HepG2 (cell line): ENCODE measurements around the gene COL5A2. TPM values are rescaled to one million over a fixed set of nuclear protein-coding genes. Genes with fewer than 3 reads are reported as not detected.

ENCODE experiments used
- ATAC-seq: fragments of 200-7000 bp; cut with Tn5 transposase; 3 replicates; pipeline ENCODE4 v1.9.1; 2020; ENCODE audit warnings: mild to moderate bottlenecking, moderate library complexity
- BruUV-seq: library from RNA; stranded (reverse); fragments of 400-500 nt; replicated peaks from 2 replicates; lab custom pipeline; 2021; lab: Mats Ljungman, UMichigan
- CTCF ChIA-PET: fragments of 300-600 bp; formaldehyde crosslinking; extraction: SDS; loops from one replicate; lab custom pipeline; 2021; ENCODE audit warnings: low total read pairs, inconsistent platforms, low intra/inter-chr PET ratio; lab: Yijun Ruan, JAX
- POLR2A ChIA-PET: fragments of 350-600 bp; sonication (Branson Sonifier 250); formaldehyde crosslinking; loops from one replicate; lab custom pipeline; 2020; ENCODE audit warnings: antibody characterized with exemption, inconsistent platforms; lab: Yijun Ruan, JAX
- DNase-seq: peaks from one replicate; pipeline ENCODE4 v3.0.0-alpha.2; 2015; ENCODE audit warnings: low spot score
- FAIRE-seq: peaks from 3 replicates; lab custom pipeline; 2011; peaks lifted over from hg19 to GRCh38; lab: Jason Lieb, UNC
- H2AFZ ChIP-seq: one replicate; pipeline ENCODE4 v1.6.1; 2011; ENCODE audit warnings: low read length, inconsistent platforms
- H3K27ac ChIP-seq: fragments of 300-600 bp; 3 replicates; pipeline ENCODE4 v1.8.0; 2011; ENCODE audit warnings: mixed run types, mild to moderate bottlenecking, mixed read lengths, low read length, inconsistent platforms; ENCODE audit not compliant: insufficient read depth; ENCODE audit errors: extremely low read length
- H3K27me3 ChIP-seq, 2 experiments: fragments of 200-600 bp in 1 of 2; 2 replicates in 1 of 2; 3 replicates in 1 of 2; pipeline versions ENCODE4 v1.6.0 to v1.8.0; 2011; ENCODE audit warnings: low read length in 2 of 2, mild to moderate bottlenecking in 2 of 2, moderate library complexity in 2 of 2, inconsistent platforms in 1 of 2; ENCODE audit not compliant: insufficient read depth in 2 of 2, control insufficient read depth in 1 of 2
- H3K36me3 ChIP-seq, 2 experiments: fragments of 200-600 bp in 1 of 2; replicated peaks in 1 of 2; 2 replicates in 1 of 2; 3 replicates in 1 of 2; pipeline versions ENCODE4 v1.5.1 to v1.8.0; 2011; ENCODE audit warnings: low read length in 2 of 2, inconsistent platforms in 1 of 2; ENCODE audit not compliant: insufficient read depth in 2 of 2, control insufficient read depth in 1 of 2
- H3K4me1 ChIP-seq: 2 replicates; pipeline ENCODE4 v1.5.1; 2012; ENCODE audit warnings: low read length, inconsistent platforms; ENCODE audit not compliant: insufficient read depth
- H3K4me2 ChIP-seq: 2 replicates; pipeline ENCODE4 v1.6.0; 2011; ENCODE audit warnings: low read depth, low read length, inconsistent platforms
- H3K4me3 ChIP-seq, 3 experiments: fragments of 200-600 bp in 1 of 3; sonication (generic), shearing (Covaris generic) in 1 of 3; replicated peaks in 1 of 3; 2 replicates each; pipeline ENCODE4 v1.5.1; 2011 to 2016; ENCODE audit warnings: low read length in 3 of 3, inconsistent platforms in 2 of 3, low read depth in 2 of 3, mild to moderate bottlenecking in 2 of 3, control low read depth in 1 of 3, mixed read lengths in 1 of 3; ENCODE audit not compliant: insufficient read depth in 1 of 3
- H3K79me2 ChIP-seq: one replicate; pipeline ENCODE4 v1.6.1; 2011; ENCODE audit warnings: low read length, inconsistent platforms; ENCODE audit not compliant: insufficient read depth
- H3K9ac ChIP-seq: 2 replicates; pipeline ENCODE4 v1.6.0; 2011; ENCODE audit warnings: mild to moderate bottlenecking, low read depth, low read length, inconsistent platforms; ENCODE audit not compliant: insufficient read depth
- H3K9me3 ChIP-seq: 2 replicates; pipeline ENCODE4 v1.5.1; 2012; ENCODE audit warnings: mild to moderate bottlenecking, low read length
- H4K20me1 ChIP-seq: 2 replicates; pipeline ENCODE4 v1.6.0; 2011; ENCODE audit warnings: inconsistent platforms, mild to moderate bottlenecking, low read length, moderate library complexity; ENCODE audit not compliant: insufficient read depth
- CHD4 ChIP-seq: fragments of 200-600 bp; sonication (generic); IDR thresholded peaks from 2 replicates; pipeline ENCODE4 v1.7.0; 2017; ENCODE audit warnings: mild to moderate bottlenecking, low read length, borderline replicate concordance
- IKZF5 ChIP-seq: IDR thresholded peaks from 2 replicates; pipeline ENCODE4 v1.6.1; 2018; ENCODE audit warnings: missing genetic modification reagents, mild to moderate bottlenecking, missing compliant biosample characterization
- PAWR ChIP-seq: sonication (generic); formaldehyde crosslinking; IDR thresholded peaks from 2 replicates; pipeline ENCODE4 v1.4.0; 2020; ENCODE audit warnings: missing genetic modification reagents, mild to moderate bottlenecking, borderline replicate concordance
- PBX3 ChIP-seq: sonication (generic); formaldehyde crosslinking; IDR thresholded peaks from 2 replicates; pipeline ENCODE4 v1.8.1; 2023; ENCODE audit warnings: missing genetic modification reagents, inconsistent platforms, borderline replicate concordance
- PITX1 ChIP-seq: sonication (generic); formaldehyde crosslinking; IDR thresholded peaks from 2 replicates; pipeline ENCODE4 v1.5.1; 2020; ENCODE audit warnings: mild to moderate bottlenecking, missing genetic modification reagents
- PLRG1 ChIP-seq: fragments of 450-650 bp; conservative IDR thresholded peaks from 2 replicates; pipeline ENCODE4 v1.6.1; 2016
- RARG ChIP-seq: sonication (generic); formaldehyde crosslinking; IDR thresholded peaks from 2 replicates; pipeline ENCODE4 v1.4.0; 2020; ENCODE audit warnings: low read depth, mild to moderate bottlenecking, missing genetic modification reagents
- SIX1 ChIP-seq: sonication (generic); formaldehyde crosslinking; IDR thresholded peaks from 2 replicates; pipeline ENCODE4 v1.4.0; 2020; ENCODE audit warnings: missing genetic modification reagents, borderline replicate concordance
- TAF1 ChIP-seq: sonication (generic); formaldehyde crosslinking; IDR thresholded peaks from 2 replicates; pipeline ENCODE4 v1.4.0; 2020; ENCODE audit warnings: missing genetic modification reagents
- TCF7 ChIP-seq: sonication (generic); IDR thresholded peaks from 2 replicates; pipeline ENCODE4 v1.6.1; 2016; ENCODE audit warnings: antibody characterized with exemption, low read depth
- THAP8 ChIP-seq: sonication (generic); formaldehyde crosslinking; IDR thresholded peaks from 2 replicates; pipeline ENCODE4 v1.5.1; 2020; ENCODE audit warnings: missing genetic modification reagents, mild to moderate bottlenecking, borderline replicate concordance
- ZFP36L1 ChIP-seq: sonication (generic); formaldehyde crosslinking; IDR thresholded peaks from 2 replicates; pipeline ENCODE4 v1.8.0; 2022; ENCODE audit warnings: mild to moderate bottlenecking, missing genetic modification reagents, moderate library complexity
- ZNF557 ChIP-seq: sonication (generic); formaldehyde crosslinking; IDR thresholded peaks from 2 replicates; pipeline ENCODE4 v1.4.0; 2020; ENCODE audit warnings: missing genetic modification reagents
- ZNF691 ChIP-seq: sonication (generic); formaldehyde crosslinking; IDR thresholded peaks from 2 replicates; pipeline ENCODE4 v1.4.0; 2020; ENCODE audit warnings: missing genetic modification reagents, low read depth, mild to moderate bottlenecking, borderline replicate concordance
- ZNF761 ChIP-seq: sonication (generic); formaldehyde crosslinking; conservative IDR thresholded peaks from 2 replicates; pipeline ENCODE4 v1.4.0; 2020; ENCODE audit warnings: mild to moderate bottlenecking, missing genetic modification reagents
- WGBS: methylation state at CpG from one replicate; pipeline ENCODE4 v1.1.6; 2017; ENCODE audit warnings: low lambda C conversion rate; 5-methylcytosine and 5-hydroxymethylcytosine counted together
- in situ Hi-C: cut with HindIII; loops from 2 replicates; pipeline ENCODE4 v1.10.0; 2017; ENCODE audit warnings: low pct_unique_long_range_greater_than_20kb; ENCODE audit not compliant: extremely low pct_ligation_motif_present
- intact Hi-C: fragments of 100-400 bp; cut with micrococcal nuclease; formaldehyde crosslinking; loops from one replicate; pipeline ENCODE4 v1.10.0; 2022; ENCODE audit not compliant: unreplicated experiment
- polyA plus RNA-seq, 8 experiments: library from polyadenylated mRNA; depleted of rRNA in 3 of 8; stranded (reverse) in 7 of 8; unstranded in 1 of 8; fragments of >200 nt; fragmentation: Illumina TruSeq in 4 of 8; extraction: Trizol in 4 of 8; gene quantifications; 2 replicates each; pipeline versions ENCODE4 v1.2.1 to v1.2.3, GENCODE V29; 2011 to 2016; ENCODE audit warnings: low read depth in 4 of 8, missing spikeins in 1 of 8, mixed read lengths in 1 of 8; ENCODE audit not compliant: insufficient read depth in 1 of 8
- total RNA-seq, 5 experiments: library from RNA; depleted of rRNA; stranded (reverse); fragments of >200 nt; fragmentation: Illumina TruSeq; extraction: Trizol; gene quantifications; 2 replicates each; pipeline ENCODE4 v1.2.3, GENCODE V29; 2016; ENCODE audit warnings: low read depth in 1 of 5
- TF ChIP-seq, protein P1 (sequence below): IDR thresholded peaks from 2 replicates; pipeline ENCODE4 v1.6.1; 2016; ENCODE audit warnings: missing compliant biosample characterization, missing genetic modification reagents, borderline replicate concordance
- TF ChIP-seq, protein P2 (sequence below): sonication (generic); formaldehyde crosslinking; IDR thresholded peaks from 2 replicates; pipeline ENCODE4 v1.5.0; 2020; ENCODE audit warnings: mild to moderate bottlenecking, missing genetic modification reagents

The COL5A2 gene
- total and polyA plus RNA-seq, 2 of the 13 experiments (the other 11 are each of a cell fraction or from before 2014, with no cell fraction given) = 0.83 to 1.5 TPM

- H2AFZ ChIP-seq = no peak overlapping the region
These were observed 50.6 kb downstream of the COL5A2 start for GRCh38 chr2:189128970-189129369.

More at GRCh38 chr2:189128970-189129369, 50.6 kb downstream of the COL5A2 start:
- Histone ChIP-seq H3K4me3 (no peak overlapping the region), H3K4me1 (no peaks in the 10 kb centered on the region), H3K9ac (no peak overlapping the region), H3K9me3 (no peaks in the 10 kb centered on the region), H3K36me3 (no peaks in the 10 kb centered on the region), H4K20me1 (no peaks in the 10 kb centered on the region), H3K27ac (no peak overlapping the region), H3K27me3 (no peaks in the 10 kb centered on the region), H3K79me2 (no peaks in the 10 kb centered on the region), H3K4me2 (no peak overlapping the region)
- ChIA-PET POLR2A (no interaction called here), CTCF (no interaction called here)
- in situ Hi-C loops = no loop called here
- 55% methylated on average over 4 of the region's 4 CpGs for WGBS
- TF ChIP-seq SIX1 (CRISPR knock-in tag) (no peak), RARG (no peak), ZNF557 (CRISPR knock-in tag) (no peak), ZNF691 (CRISPR knock-in tag) (no peak), PBX3 (CRISPR knock-in tag) (no peak), PITX1 (no peak), THAP8 (CRISPR knock-in tag) (no peak), ZFP36L1 (CRISPR knock-in tag) (no peak), ZNF761 (CRISPR knock-in tag) (no peak), PAWR (CRISPR knock-in tag) (no peak), TCF7 (no peak), IKZF5 (CRISPR knock-in tag) (no peak), PLRG1 (no peak), TAF1 (no peak), CHD4 (no peak)
- TF ChIP-seq, protein P1, sequence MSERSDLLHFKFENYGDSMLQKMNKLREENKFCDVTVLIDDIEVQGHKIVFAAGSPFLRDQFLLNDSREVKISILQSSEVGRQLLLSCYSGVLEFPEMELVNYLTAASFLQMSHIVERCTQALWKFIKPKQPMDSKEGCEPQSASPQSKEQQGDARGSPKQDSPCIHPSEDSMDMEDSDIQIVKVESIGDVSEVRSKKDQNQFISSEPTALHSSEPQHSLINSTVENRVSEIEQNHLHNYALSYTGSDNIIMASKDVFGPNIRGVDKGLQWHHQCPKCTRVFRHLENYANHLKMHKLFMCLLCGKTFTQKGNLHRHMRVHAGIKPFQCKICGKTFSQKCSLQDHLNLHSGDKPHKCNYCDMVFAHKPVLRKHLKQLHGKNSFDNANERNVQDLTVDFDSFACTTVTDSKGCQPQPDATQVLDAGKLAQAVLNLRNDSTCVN (CRISPR knock-in tag) = no peak
- TF ChIP-seq, protein P2, sequence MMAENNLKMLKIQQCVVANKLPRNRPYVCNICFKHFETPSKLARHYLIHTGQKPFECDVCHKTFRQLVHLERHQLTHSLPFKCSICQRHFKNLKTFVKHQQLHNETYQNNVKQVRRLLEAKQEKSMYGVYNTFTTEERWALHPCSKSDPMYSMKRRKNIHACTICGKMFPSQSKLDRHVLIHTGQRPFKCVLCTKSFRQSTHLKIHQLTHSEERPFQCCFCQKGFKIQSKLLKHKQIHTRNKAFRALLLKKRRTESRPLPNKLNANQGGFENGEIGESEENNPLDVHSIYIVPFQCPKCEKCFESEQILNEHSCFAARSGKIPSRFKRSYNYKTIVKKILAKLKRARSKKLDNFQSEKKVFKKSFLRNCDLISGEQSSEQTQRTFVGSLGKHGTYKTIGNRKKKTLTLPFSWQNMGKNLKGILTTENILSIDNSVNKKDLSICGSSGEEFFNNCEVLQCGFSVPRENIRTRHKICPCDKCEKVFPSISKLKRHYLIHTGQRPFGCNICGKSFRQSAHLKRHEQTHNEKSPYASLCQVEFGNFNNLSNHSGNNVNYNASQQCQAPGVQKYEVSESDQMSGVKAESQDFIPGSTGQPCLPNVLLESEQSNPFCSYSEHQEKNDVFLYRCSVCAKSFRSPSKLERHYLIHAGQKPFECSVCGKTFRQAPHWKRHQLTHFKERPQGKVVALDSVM (CRISPR knock-in tag) = no peak
- FAIRE-seq (no peak), DNase-seq (no peak), ATAC-seq (no peak)
- intact Hi-C loops = no loop called here
- BruUV-seq = no TSS peak
